CD14-positive monocyte (primary cell): ENCODE results near the gene SLCO4A1. TPM values are rescaled to one million over a fixed set of nuclear protein-coding genes. Genes with fewer than 3 reads are reported as not detected.
A peak's percentile ranks its signal among the peaks of the same experiment; 100 is the strongest.

Experiments used
- DNase-seq, 3 donors: peaks; one replicate each; pipeline ENCODE4 v3.0.0-alpha.2; 2011 to 2022
- H2AFZ ChIP-seq: 2 replicates; pipeline ENCODE4 v1.6.0; 2012; ENCODE audit warnings: mild to moderate bottlenecking, low read depth, low read length, inconsistent platforms; ENCODE audit not compliant: insufficient read depth, poor library complexity, severe bottlenecking
- H3K27ac ChIP-seq, 2 donors: 1 replicate in 1 of 2; 2 replicates in 1 of 2; pipeline ENCODE4 v1.5.1; 2012 to 2013; ENCODE audit warnings: low read length in 2 of 2, control low read depth in 1 of 2, inconsistent platforms in 1 of 2, low read depth in 1 of 2, mild to moderate bottlenecking in 1 of 2
- H3K27me3 ChIP-seq, 2 donors: one replicate each; pipeline versions ENCODE4 v1.6.0 to v1.6.1; 2011 to 2013; ENCODE audit warnings: low read length in 2 of 2; ENCODE audit not compliant: control insufficient read depth in 2 of 2, insufficient read depth in 2 of 2
- H3K36me3 ChIP-seq, 2 donors: replicated peaks in 1 of 2; 1 replicate in 1 of 2; 2 replicates in 1 of 2; pipeline versions ENCODE4 v1.5.1 to v1.6.1; 2012 to 2013; ENCODE audit warnings: low read length in 2 of 2, control low read depth in 1 of 2, inconsistent platforms in 1 of 2, mild to moderate bottlenecking in 1 of 2; ENCODE audit not compliant: insufficient read depth in 2 of 2, control insufficient read depth in 1 of 2
- H3K4me1 ChIP-seq, 2 donors: 1 replicate in 1 of 2; 2 replicates in 1 of 2; pipeline versions ENCODE4 v1.5.1 to v1.6.1; 2012 to 2013; ENCODE audit warnings: low read length in 2 of 2, control low read depth in 1 of 2, inconsistent platforms in 1 of 2, mild to moderate bottlenecking in 1 of 2, moderate library complexity in 1 of 2; ENCODE audit not compliant: insufficient read depth in 2 of 2, control insufficient read depth in 1 of 2
- H3K4me2 ChIP-seq: replicated peaks from 2 replicates; pipeline ENCODE3; 2012; ENCODE audit warnings: low read length, moderate library complexity, mild to moderate bottlenecking; ENCODE audit not compliant: poor library complexity, severe bottlenecking; ENCODE audit errors: extremely low read depth
- H3K4me3 ChIP-seq, 3 experiments: fragments of 200-600 bp in 1 of 3; sonication (generic) in 1 of 3; replicated peaks in 1 of 3; 1 replicate in 2 of 3; 2 replicates in 1 of 3; pipeline ENCODE4 v1.5.1; 2011 to 2013; ENCODE audit warnings: low read length in 3 of 3, mild to moderate bottlenecking in 3 of 3, control low read depth in 2 of 3, low read depth in 2 of 3, inconsistent platforms in 1 of 3, moderate library complexity in 1 of 3
- H3K79me2 ChIP-seq: 2 replicates; pipeline ENCODE4 v1.6.0; 2012; ENCODE audit warnings: mild to moderate bottlenecking, control low read depth, inconsistent platforms, low read length, moderate library complexity; ENCODE audit not compliant: insufficient read depth
- H3K9ac ChIP-seq: 2 replicates; pipeline ENCODE4 v1.6.0; 2017; ENCODE audit warnings: low read length, mild to moderate bottlenecking; ENCODE audit not compliant: insufficient read depth, poor library complexity, severe bottlenecking
- H3K9me3 ChIP-seq, 2 donors: replicated peaks in 1 of 2; 1 replicate in 1 of 2; 2 replicates in 1 of 2; pipeline versions ENCODE4 v1.5.1 to v1.6.1; 2012 to 2013; ENCODE audit warnings: low read length in 2 of 2, control low read depth in 1 of 2; ENCODE audit not compliant: control insufficient read depth in 1 of 2, insufficient read depth in 1 of 2
- H4K20me1 ChIP-seq: 2 replicates; pipeline ENCODE4 v1.6.0; 2012; ENCODE audit warnings: mild to moderate bottlenecking, low read length, control low read depth, moderate library complexity; ENCODE audit not compliant: insufficient read depth
- H3K27ac Mint-ChIP-seq, 7 donors: one replicate each; pipeline ENCODE4 v1.8.0; 2020; ENCODE audit warnings: mild to moderate bottlenecking in 7 of 7, mixed read lengths in 7 of 7, moderate library complexity in 6 of 7, inconsistent platforms in 2 of 7
- H3K27me3 Mint-ChIP-seq, 3 donors: one replicate each; pipeline ENCODE4 v1.8.0; 2021 to 2022; ENCODE audit warnings: low read depth in 3 of 3, mild to moderate bottlenecking in 3 of 3, mixed read lengths in 3 of 3, moderate library complexity in 3 of 3, inconsistent platforms in 1 of 3
- H3K36me3 Mint-ChIP-seq, 2 donors: one replicate each; pipeline ENCODE4 v1.8.0; 2020; ENCODE audit warnings: mixed read lengths in 2 of 2, inconsistent platforms in 1 of 2, mild to moderate bottlenecking in 1 of 2
- H3K4me1 Mint-ChIP-seq: one replicate; pipeline ENCODE4 v1.8.0; 2020; ENCODE audit warnings: mild to moderate bottlenecking, mixed read lengths
- H3K4me3 Mint-ChIP-seq, 2 donors: one replicate each; pipeline ENCODE4 v1.8.0; 2020; ENCODE audit warnings: mild to moderate bottlenecking in 2 of 2, mixed read lengths in 2 of 2, moderate library complexity in 1 of 2
- H3K9me3 Mint-ChIP-seq, 7 donors: one replicate each; pipeline ENCODE4 v1.8.0; 2020 to 2022; ENCODE audit warnings: mixed read lengths in 7 of 7, mild to moderate bottlenecking in 6 of 7, moderate library complexity in 6 of 7, inconsistent platforms in 2 of 7
- CTCF ChIP-seq: fragments of 200-600 bp; IDR thresholded peaks from one replicate; pipeline ENCODE4 v1.8.0; 2022; ENCODE audit warnings: antibody characterized with exemption, mild to moderate bottlenecking
- WGBS: methylation state at CpG from one replicate; pipeline ENCODE4 v1.1.5; 2013; ENCODE audit warnings: missing lambda C conversion rate; ENCODE audit not compliant: insufficient coverage; 5-methylcytosine and 5-hydroxymethylcytosine counted together
- intact Hi-C, 2 donors: fragments of 100-400 bp; cut with micrococcal nuclease; formaldehyde crosslinking; loops; one replicate each; pipeline versions ENCODE4 v1.15.0 to v1.15.1; 2023
- polyA plus RNA-seq, 3 donors: library from polyadenylated mRNA; depleted of rRNA in 1 of 3; unstranded in 2 of 3; stranded (reverse) in 1 of 3; fragments of 300-500 nt in 2 of 3; fragments of >200 nt in 1 of 3; fragmentation: Illumina TruSeq in 2 of 3; gene quantifications; 1 replicate in 2 of 3; 2 replicates in 1 of 3; pipeline ENCODE4 v1.2.3, GENCODE V29; 2012 to 2021

SLCO4A1 gene
- polyA plus RNA-seq, 3 donors, result 0.05 to 0.42 (median 0.26) TPM

- H3K79me2 ChIP-seq, result no peaks in the 10 kb centered on the region
- intact Hi-C loops, result loop anchor here (1.0 to 5.0 kb wide), 4 partner anchors 21 to 168 kb away; no protein-coding TSS in a partner anchor
- peak overlapping the region; percentile 64 for H2AFZ ChIP-seq
- Mint-ChIP-seq H3K4me3 (peak overlapping the region; percentile 67 to 82), H3K27ac (peak overlapping the region; percentile 93 to 98 (median 95)), H3K9me3 (no peaks in the 10 kb centered on the region), H3K36me3 (peaks cover 0 to 2% of the 10 kb centered on the region in 2 donors), H3K27me3 (peaks cover under 1 to 3% (median 2%) of the 10 kb centered on the region in 3 donors), H3K4me1 (peaks cover 43% of the 10 kb centered on the region)
- no peaks in the 10 kb centered on the region for H4K20me1 ChIP-seq
- peak overlapping the region in 1 of 3 experiments; percentile 65 for H3K4me3 ChIP-seq
- WGBS, result 32% methylated on average over 9 of the region's 9 CpGs
- no peaks in the 10 kb centered on the region for H3K27me3 ChIP-seq
- H3K4me1 ChIP-seq, result peaks cover 43 to 51% of the 10 kb centered on the region in 2 donors
- H3K27ac ChIP-seq, result peak overlapping the region; percentile 91 to 96
- peak overlapping the region; percentile 65 for H3K4me2 ChIP-seq
- TF ChIP-seq CTCF, result peak; percentile 25
- no peaks in the 10 kb centered on the region for H3K9me3 ChIP-seq
- H3K9ac ChIP-seq, result peak overlapping the region; percentile 67
- no peak for DNase-seq
- no peaks in the 10 kb centered on the region for H3K36me3 ChIP-seq
These were observed 18.0 kb upstream of the SLCO4A1 start for GRCh38 chr20:62624325-62624690.

GRCh38 chr20:62624719-62625453 lies 17.4 kb upstream of the SLCO4A1 start:
- H3K27me3 Mint-ChIP-seq, result peaks cover 2 to 4% (median 3%) of the 10 kb centered on the region in 3 donors
- no peaks in the 10 kb centered on the region for H3K9me3 Mint-ChIP-seq
- TF ChIP-seq CTCF, result peak; percentile 2
- Histone ChIP-seq H3K27me3 (no peaks in the 10 kb centered on the region), H3K4me1 (peaks cover 41 to 47% of the 10 kb centered on the region in 2 donors), H4K20me1 (no peaks in the 10 kb centered on the region), H3K9me3 (no peaks in the 10 kb centered on the region), H3K36me3 (no peaks in the 10 kb centered on the region), H3K4me3 (peak overlapping the region in 1 of 3 experiments; percentile 65), H3K4me2 (peak overlapping the region; percentile 65), H3K79me2 (no peaks in the 10 kb centered on the region), H3K27ac (peak overlapping the region; percentile 91 to 96), H2AFZ (no peak overlapping the region), H3K9ac (peak overlapping the region; percentile 67)
- DNase-seq, result peak; percentile 70 to 81 (median 75)
- intact Hi-C loops, result loop anchor here (1.0 to 5.0 kb wide), 4 partner anchors 22 to 168 kb away; no protein-coding TSS in a partner anchor
- WGBS, result 60% methylated on average over 26 of the region's 32 CpGs
- H3K4me3 Mint-ChIP-seq, result peak overlapping the region in 1 of 2 donors; percentile 68
- peaks cover 0 to 2% of the 10 kb centered on the region in 2 donors for H3K36me3 Mint-ChIP-seq
- H3K27ac Mint-ChIP-seq, result peak overlapping the region; percentile 81 to 98 (median 89)
- H3K4me1 Mint-ChIP-seq, result peaks cover 42% of the 10 kb centered on the region
